Keratinocyte (primary cell): ENCODE measurements around the gene SLC25A2.

ENCODE experiments used
- CTCF ChIP-seq, 3 experiments: IDR thresholded peaks in 1 of 3; conservative IDR thresholded peaks in 1 of 3; optimal IDR thresholded peaks in 1 of 3; 2 replicates in 2 of 3; 3 replicates in 1 of 3; pipeline versions ENCODE3 to v1.5.1; 2011; ENCODE audit warnings: low read length in 3 of 3, mild to moderate bottlenecking in 3 of 3, moderate library complexity in 2 of 3, control low read depth in 1 of 3, inconsistent platforms in 1 of 3; ENCODE audit not compliant: insufficient read depth in 2 of 3; ENCODE audit errors: extremely low read depth in 1 of 3
- EZH2 ChIP-seq: IDR thresholded peaks from one replicate; pipeline ENCODE4 v1.6.1; 2012; ENCODE audit warnings: inconsistent platforms, mild to moderate bottlenecking, low read length, moderate library complexity

GRCh38 chr5:141349917-141350619 lies 46.2 kb upstream of the SLC25A2 start, which contains the start of gene PCDHGB1:
- peak; percentile 35 to 53 (median 48) for TF ChIP-seq CTCF (optimal IDR thresholded peaks at IDR 0.05 in 1 of 3, IDR thresholded peaks at IDR 0.05 in 1 of 3, conservative IDR thresholded peaks at IDR 0.05 in 1 of 3; ENCODE audit: extremely low read depth in 1 of 3, insufficient read depth in 2 of 3, low read length in 3 of 3)
- no peak for TF ChIP-seq EZH2
